ENCODE measurements around the gene BBC3.
"Not testable (repeated sequence)": the region's sequence is repeated elsewhere in the genome, so short reads cannot be mapped to it uniquely, and the experiment has no call there.

The BBC3 gene

GRCh38 chr19:47258895-47259555, 28.0 kb upstream of the BBC3 start:
- no peak overlapping the region for H3K4me3 ChIP-seq (ENCODE audit: low read depth, low read length)

- H3K4me3 ChIP-seq (ENCODE audit: low read depth, low read length): no peak overlapping the region
Measured at GRCh38 chr19:47258434-47258833, 27.4 kb upstream of the BBC3 start.

GRCh38 chr19:47257411-47258169, 26.6 kb upstream of the BBC3 start:
- peak overlapping the region; percentile 67 for H3K4me3 ChIP-seq (ENCODE audit: low read depth, low read length)

GRCh38 chr19:47256693-47257410, 25.9 kb upstream of the BBC3 start:
- H3K4me3 ChIP-seq (ENCODE audit: low read depth, low read length): peak overlapping the region; percentile 78

- peak within 1 kb of the TSS; percentile 78 for H3K4me3 ChIP-seq (ENCODE audit: low read depth, low read length)
Measured at GRCh38 chr19:47255879-47256692, 25.1 kb upstream of the BBC3 start, which contains the start of gene CCDC9. Gene CCDC9 (plus strand): TSS chr19:47256525. CDS start chr19:47258401, 1,876 bp downstream.

- no peak overlapping the region for H3K4me3 ChIP-seq (ENCODE audit: low read depth, low read length)
Measured at GRCh38 chr19:47253970-47254369, 23.0 kb upstream of the BBC3 start.

- no peak overlapping the region for H3K4me3 ChIP-seq (ENCODE audit: low read depth, low read length)
Measured at GRCh38 chr19:47253467-47253881, 22.5 kb upstream of the BBC3 start.

- not testable (repeated sequence) for H3K4me3 ChIP-seq (ENCODE audit: low read depth, low read length)
Measured at GRCh38 chr19:47253016-47253415, 22.0 kb upstream of the BBC3 start.

- no peak overlapping the region for H3K4me3 ChIP-seq (ENCODE audit: low read depth, low read length)
Measured at GRCh38 chr19:47247308-47247990, 16.4 kb upstream of the BBC3 start.

GRCh38 chr19:47243776-47244547, 13.0 kb upstream of the BBC3 start:
- H3K4me3 ChIP-seq (ENCODE audit: low read depth, low read length): peak overlapping the region; percentile 34

GRCh38 chr19:47243364-47243775, 12.4 kb upstream of the BBC3 start:
- H3K4me3 ChIP-seq (ENCODE audit: low read depth, low read length): peak overlapping the region; percentile 34

GRCh38 chr19:47241919-47242577, 11.0 kb upstream of the BBC3 start:
- H3K4me3 ChIP-seq (ENCODE audit: low read depth, low read length): no peak overlapping the region

GRCh38 chr19:47240996-47241918, 10.3 kb upstream of the BBC3 start:
- no peak overlapping the region for H3K4me3 ChIP-seq (ENCODE audit: low read depth, low read length)

GRCh38 chr19:47240556-47240955, 9.6 kb upstream of the BBC3 start:
- no peak overlapping the region for H3K4me3 ChIP-seq (ENCODE audit: low read depth, low read length)

- no peak overlapping the region for H3K4me3 ChIP-seq (ENCODE audit: low read depth, low read length)
Measured at GRCh38 chr19:47239610-47240296, 8.8 kb upstream of the BBC3 start.

- H3K4me3 ChIP-seq (ENCODE audit: low read depth, low read length): peak overlapping the region; percentile 38
Measured at GRCh38 chr19:47239152-47239551, 8.2 kb upstream of the BBC3 start.

- H3K4me3 ChIP-seq (ENCODE audit: low read depth, low read length): no peak overlapping the region
Measured at GRCh38 chr19:47236072-47236675, 5.2 kb upstream of the BBC3 start.

Data from iPS-11a (cell line).